Neuronal stem cell (in vitro differentiated cells): ENCODE data around the gene MRPL20.
A peak's percentile ranks its signal among the peaks of the same experiment; 100 is the strongest.
"Not testable (repeated sequence)": the region's sequence is repeated elsewhere in the genome, so short reads cannot be mapped to it uniquely, and the experiment has no call there.

ENCODE experiments used
- DNase-seq: peaks from one replicate; pipeline ENCODE4 v3.0.0-alpha.2; 2013; ENCODE audit warnings: low spot score
- H2AFZ ChIP-seq: one replicate; pipeline ENCODE4 v1.6.1; 2013; ENCODE audit warnings: mild to moderate bottlenecking, low read length, inconsistent platforms
- H2AK5ac ChIP-seq: 2 replicates; pipeline ENCODE4 v1.6.1; 2013; ENCODE audit warnings: low read depth, mild to moderate bottlenecking, inconsistent platforms, low read length, moderate library complexity, mixed read lengths
- H2BK120ac ChIP-seq: 2 replicates; pipeline ENCODE4 v1.6.1; 2013; ENCODE audit warnings: low read depth, mild to moderate bottlenecking, inconsistent platforms, low read length, moderate library complexity, mixed read lengths
- H2BK12ac ChIP-seq: one replicate; pipeline ENCODE4 v1.6.1; 2013; ENCODE audit warnings: low read length, inconsistent platforms
- H2BK15ac ChIP-seq: 2 replicates; pipeline ENCODE4 v1.6.1; 2013; ENCODE audit warnings: mild to moderate bottlenecking, low read length, inconsistent platforms, mixed read lengths
- H2BK5ac ChIP-seq: one replicate; pipeline ENCODE4 v1.6.1; 2013; ENCODE audit warnings: inconsistent platforms, mild to moderate bottlenecking, low read length, moderate library complexity
- H3K14ac ChIP-seq: one replicate; pipeline ENCODE4 v1.6.1; 2013; ENCODE audit warnings: low read length, inconsistent platforms
- H3K18ac ChIP-seq: 2 replicates; pipeline ENCODE4 v1.6.1; 2013; ENCODE audit warnings: low read length, inconsistent platforms
- H3K23ac ChIP-seq: 2 replicates; pipeline ENCODE4 v1.6.1; 2013; ENCODE audit warnings: low read depth, mild to moderate bottlenecking, mixed read lengths, low read length, inconsistent platforms; ENCODE audit not compliant: poor library complexity
- H3K27ac ChIP-seq: replicated peaks from 3 replicates; pipeline ENCODE4 v1.5.1; 2013; ENCODE audit warnings: low read length, inconsistent platforms
- H3K27me3 ChIP-seq, 3 experiments: 2 replicates each; pipeline ENCODE4 v1.6.1; 2013; ENCODE audit warnings: low read length in 3 of 3, mild to moderate bottlenecking in 2 of 3, inconsistent platforms in 1 of 3, low read depth in 1 of 3, mixed read lengths in 1 of 3, moderate library complexity in 1 of 3; ENCODE audit not compliant: control insufficient read depth in 3 of 3, insufficient read depth in 3 of 3
- H3K36me3 ChIP-seq, 2 donors: replicated peaks in 1 of 2; 2 replicates each; pipeline ENCODE4 v1.6.1; 2013; ENCODE audit warnings: low read length in 2 of 2; ENCODE audit not compliant: control insufficient read depth in 2 of 2, insufficient read depth in 2 of 2
- H3K4ac ChIP-seq: 2 replicates; pipeline ENCODE4 v1.6.1; 2013; ENCODE audit warnings: inconsistent platforms, mild to moderate bottlenecking, low read length, moderate library complexity
- H3K4me1 ChIP-seq, 2 donors: 1 replicate in 1 of 2; 2 replicates in 1 of 2; pipeline ENCODE4 v1.6.1; 2013; ENCODE audit warnings: low read length in 2 of 2, low read depth in 1 of 2; ENCODE audit not compliant: control insufficient read depth in 2 of 2, insufficient read depth in 1 of 2
- H3K4me2 ChIP-seq: one replicate; pipeline ENCODE4 v1.6.1; 2013; ENCODE audit warnings: mild to moderate bottlenecking, low read length, inconsistent platforms; ENCODE audit not compliant: insufficient read depth, poor library complexity, severe bottlenecking
- H3K4me3 ChIP-seq, 2 donors: 2 replicates each; pipeline ENCODE4 v1.5.1; 2013; ENCODE audit warnings: low read length in 2 of 2, mild to moderate bottlenecking in 2 of 2, inconsistent platforms in 1 of 2, moderate library complexity in 1 of 2
- H3K79me1 ChIP-seq: one replicate; pipeline ENCODE4 v1.6.1; 2013; ENCODE audit warnings: low read depth, mild to moderate bottlenecking, inconsistent platforms, low read length, moderate library complexity
- H3K9ac ChIP-seq: one replicate; pipeline ENCODE4 v1.6.1; 2013; ENCODE audit warnings: mild to moderate bottlenecking, low read depth, low read length, inconsistent platforms; ENCODE audit not compliant: poor library complexity
- H3K9me3 ChIP-seq, 2 donors: replicated peaks in 1 of 2; 2 replicates each; pipeline versions ENCODE3 to v1.6.1; 2013; ENCODE audit warnings: low read length in 2 of 2, mild to moderate bottlenecking in 2 of 2, inconsistent platforms in 1 of 2, low read depth in 1 of 2, mixed read lengths in 1 of 2, moderate library complexity in 1 of 2; ENCODE audit not compliant: control insufficient read depth in 2 of 2, insufficient read depth in 1 of 2
- H4K8ac ChIP-seq: one replicate; pipeline ENCODE4 v1.6.1; 2013; ENCODE audit warnings: low read depth, mild to moderate bottlenecking, inconsistent platforms, low read length, moderate library complexity
- H4K91ac ChIP-seq: one replicate; pipeline ENCODE4 v1.6.1; 2013; ENCODE audit warnings: low read length, low read depth, mild to moderate bottlenecking, inconsistent platforms; ENCODE audit not compliant: poor library complexity
- WGBS, 2 donors: extraction: QIAGEN DNeasy Blood & Tissue Kit; methylation state at CpG; one replicate each; pipeline ENCODE4 v1.1.7; 2013; ENCODE audit warnings: missing lambda C conversion rate in 2 of 2, mixed read lengths in 1 of 2; ENCODE audit not compliant: insufficient read length in 2 of 2, insufficient replicate concordance in 1 of 2; ENCODE audit errors: extremely low coverage in 2 of 2; 5-methylcytosine and 5-hydroxymethylcytosine counted together

MRPL20 gene

GRCh38 chr1:1385339-1385738 is 21.8 kb downstream of the MRPL20 start:
- Histone ChIP-seq H3K36me3 (peaks cover 35 to 60% of the 10 kb centered on the region in 2 donors), H3K9me3 (peaks cover 0 to 14% of the 10 kb centered on the region in 2 donors)
- not testable (repeated sequence) for H2BK15ac ChIP-seq, H2BK120ac ChIP-seq, H3K18ac ChIP-seq, H2BK12ac ChIP-seq, H4K91ac ChIP-seq, H3K14ac ChIP-seq, H2BK5ac ChIP-seq, H3K9ac ChIP-seq, H3K23ac ChIP-seq, H3K4me3 ChIP-seq, H3K4me2 ChIP-seq, H4K8ac ChIP-seq, H3K27ac ChIP-seq, DNase-seq, H2AFZ ChIP-seq, H2AK5ac ChIP-seq, H3K4me1 ChIP-seq, H3K4ac ChIP-seq, H3K27me3 ChIP-seq, H3K79me1 ChIP-seq
- no CpG with 5 or more reads among the region's 29 CpGs for WGBS, 2 donors

- H3K4ac ChIP-seq, result no peak overlapping the region
- H3K27ac ChIP-seq, result no peak overlapping the region
- no peak overlapping the region for H4K8ac ChIP-seq
- H3K4me1 ChIP-seq, result no peaks in the 10 kb centered on the region
- H2BK5ac ChIP-seq, result peak overlapping the region; percentile 39
- no peak overlapping the region for H3K18ac ChIP-seq
- H3K4me3 ChIP-seq, result no peak overlapping the region
- H3K9ac ChIP-seq, result no peak overlapping the region
- WGBS, 2 donors, result no CpG with 5 or more reads among the region's 8 CpGs
- H2BK120ac ChIP-seq, result no peak overlapping the region
- H4K91ac ChIP-seq, result no peak overlapping the region
- H3K27me3 ChIP-seq, result no peaks in the 10 kb centered on the region
- no peak overlapping the region for H2AK5ac ChIP-seq
- H3K9me3 ChIP-seq, result peaks cover 0 to 11% of the 10 kb centered on the region in 2 donors
- no peak for DNase-seq
- no peak overlapping the region for H2AFZ ChIP-seq
- peaks cover 7 to 22% of the 10 kb centered on the region in 2 donors for H3K36me3 ChIP-seq
- H3K4me2 ChIP-seq, result no peak overlapping the region
- H3K14ac ChIP-seq, result no peak overlapping the region
- peaks cover 1% of the 10 kb centered on the region for H3K79me1 ChIP-seq
- no peak overlapping the region for H2BK15ac ChIP-seq
- no peak overlapping the region for H3K23ac ChIP-seq
- no peak overlapping the region for H2BK12ac ChIP-seq
These were observed 25.8 kb downstream of the MRPL20 start for GRCh38 chr1:1381294-1381693.

GRCh38 chr1:1380860-1381259 is 26.2 kb downstream of the MRPL20 start:
- no CpG with 5 or more reads among the region's 16 CpGs for WGBS, 2 donors

GRCh38 chr1:1377540-1378205 is 29.4 kb downstream of the MRPL20 start:
- Histone ChIP-seq H3K14ac (no peak overlapping the region), H2BK120ac (no peak overlapping the region), H2BK5ac (no peak overlapping the region), H3K4me1 (peaks cover 10 to 12% of the 10 kb centered on the region in 2 donors), H2BK12ac (no peak overlapping the region), H3K27me3 (no peaks in the 10 kb centered on the region), H4K8ac (no peak overlapping the region), H4K91ac (no peak overlapping the region), H2AK5ac (no peak overlapping the region), H2BK15ac (no peak overlapping the region), H3K27ac (no peak overlapping the region), H3K4me2 (no peak overlapping the region), H3K9ac (no peak overlapping the region), H3K4me3 (no peak overlapping the region), H3K9me3 (peaks cover 0 to 4% of the 10 kb centered on the region in 2 donors), H3K23ac (no peak overlapping the region), H3K18ac (no peak overlapping the region), H2AFZ (no peak overlapping the region), H3K79me1 (peaks cover 20% of the 10 kb centered on the region), H3K36me3 (peaks cover 9 to 20% of the 10 kb centered on the region in 2 donors), H3K4ac (no peak overlapping the region)
- no CpG with 5 or more reads among the region's 16 CpGs for WGBS, 2 donors
- DNase-seq, result no peak

More at GRCh38 chr1:1380860-1381259, 26.2 kb downstream of the MRPL20 start:
- DNase-seq, result no peak
- H3K23ac ChIP-seq, result peak overlapping the region; percentile 68
- H2BK5ac ChIP-seq, result peak overlapping the region; percentile 39
- no peak overlapping the region for H3K4ac ChIP-seq
- H3K4me1 ChIP-seq, result peaks cover 2 to 3% of the 10 kb centered on the region in 2 donors
- no peak overlapping the region for H2BK12ac ChIP-seq
- H3K9me3 ChIP-seq, result peaks cover 0 to 8% of the 10 kb centered on the region in 2 donors
- no peak overlapping the region for H4K8ac ChIP-seq
- no peak overlapping the region for H2AFZ ChIP-seq
- no peaks in the 10 kb centered on the region for H3K27me3 ChIP-seq
- no peak overlapping the region for H3K14ac ChIP-seq
- H2AK5ac ChIP-seq, result no peak overlapping the region
- H2BK15ac ChIP-seq, result no peak overlapping the region
- no peak overlapping the region for H3K18ac ChIP-seq
- H3K4me3 ChIP-seq, result no peak overlapping the region
- H4K91ac ChIP-seq, result no peak overlapping the region
- no peak overlapping the region for H3K4me2 ChIP-seq
- no peak overlapping the region for H2BK120ac ChIP-seq
- peaks cover 1% of the 10 kb centered on the region for H3K79me1 ChIP-seq
- H3K36me3 ChIP-seq, result peaks cover 3 to 18% of the 10 kb centered on the region in 2 donors
- H3K9ac ChIP-seq, result peak overlapping the region; percentile 60
- H3K27ac ChIP-seq, result no peak overlapping the region
